ENCODE results near the gene PKD1.

The PKD1 gene

DNA sequence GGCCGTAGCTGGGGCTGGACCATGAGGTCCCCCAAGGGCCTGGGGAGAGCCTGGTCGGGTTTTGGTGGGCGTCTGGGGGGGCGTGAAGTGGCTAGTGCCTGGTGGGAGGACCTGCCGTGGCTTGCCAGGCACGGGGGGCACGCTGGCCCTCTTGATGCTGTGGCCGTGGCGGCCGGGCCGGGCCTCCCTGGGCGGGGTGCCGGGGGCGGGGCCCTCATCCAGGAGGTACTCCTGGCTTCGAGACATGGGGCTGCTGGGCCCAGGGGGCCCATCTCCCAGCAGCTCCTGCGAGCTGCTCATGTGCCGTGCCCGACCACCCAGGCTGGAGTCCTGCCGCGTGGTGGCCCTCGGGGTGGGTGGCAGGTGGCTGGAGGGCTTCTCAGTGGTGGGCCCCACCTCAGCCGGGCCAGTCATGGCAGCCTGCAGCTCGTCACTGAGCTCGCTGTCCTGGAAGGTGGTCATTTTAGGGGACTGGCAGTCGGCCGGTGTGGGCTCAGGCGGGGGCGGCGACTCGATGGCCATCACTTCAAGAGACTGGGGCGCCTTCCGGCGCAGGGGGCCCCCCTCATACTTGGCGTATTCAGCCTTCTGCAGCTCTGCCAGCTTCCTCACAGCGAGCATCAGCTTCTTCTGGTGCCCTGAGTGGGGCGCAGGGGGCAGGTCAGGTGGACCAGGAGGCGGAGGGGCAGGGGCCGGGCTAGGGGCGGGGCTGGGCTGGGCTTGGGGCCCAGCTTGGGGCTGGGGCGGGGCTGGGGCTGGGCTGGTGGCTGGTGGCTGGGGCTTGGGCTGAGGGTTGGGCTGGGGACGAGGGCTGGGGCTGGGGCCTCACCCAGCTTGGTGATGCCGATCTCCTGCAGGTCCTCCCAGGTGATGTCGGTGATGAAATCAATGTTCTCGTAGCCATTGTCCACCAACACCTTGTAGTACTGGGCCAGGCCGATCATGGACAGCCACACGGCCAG is 45.5 kb upstream of the PKD1 start:
- intact Hi-C loops (cut with DNase I; ENCODE audit: low total_unique reads): no loop called here
- DNase-seq: no peak
- TF ChIP-seq, protein P1, sequence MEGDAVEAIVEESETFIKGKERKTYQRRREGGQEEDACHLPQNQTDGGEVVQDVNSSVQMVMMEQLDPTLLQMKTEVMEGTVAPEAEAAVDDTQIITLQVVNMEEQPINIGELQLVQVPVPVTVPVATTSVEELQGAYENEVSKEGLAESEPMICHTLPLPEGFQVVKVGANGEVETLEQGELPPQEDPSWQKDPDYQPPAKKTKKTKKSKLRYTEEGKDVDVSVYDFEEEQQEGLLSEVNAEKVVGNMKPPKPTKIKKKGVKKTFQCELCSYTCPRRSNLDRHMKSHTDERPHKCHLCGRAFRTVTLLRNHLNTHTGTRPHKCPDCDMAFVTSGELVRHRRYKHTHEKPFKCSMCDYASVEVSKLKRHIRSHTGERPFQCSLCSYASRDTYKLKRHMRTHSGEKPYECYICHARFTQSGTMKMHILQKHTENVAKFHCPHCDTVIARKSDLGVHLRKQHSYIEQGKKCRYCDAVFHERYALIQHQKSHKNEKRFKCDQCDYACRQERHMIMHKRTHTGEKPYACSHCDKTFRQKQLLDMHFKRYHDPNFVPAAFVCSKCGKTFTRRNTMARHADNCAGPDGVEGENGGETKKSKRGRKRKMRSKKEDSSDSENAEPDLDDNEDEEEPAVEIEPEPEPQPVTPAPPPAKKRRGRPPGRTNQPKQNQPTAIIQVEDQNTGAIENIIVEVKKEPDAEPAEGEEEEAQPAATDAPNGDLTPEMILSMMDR (IDR thresholded peaks at IDR 0.05): no peak

DNA sequence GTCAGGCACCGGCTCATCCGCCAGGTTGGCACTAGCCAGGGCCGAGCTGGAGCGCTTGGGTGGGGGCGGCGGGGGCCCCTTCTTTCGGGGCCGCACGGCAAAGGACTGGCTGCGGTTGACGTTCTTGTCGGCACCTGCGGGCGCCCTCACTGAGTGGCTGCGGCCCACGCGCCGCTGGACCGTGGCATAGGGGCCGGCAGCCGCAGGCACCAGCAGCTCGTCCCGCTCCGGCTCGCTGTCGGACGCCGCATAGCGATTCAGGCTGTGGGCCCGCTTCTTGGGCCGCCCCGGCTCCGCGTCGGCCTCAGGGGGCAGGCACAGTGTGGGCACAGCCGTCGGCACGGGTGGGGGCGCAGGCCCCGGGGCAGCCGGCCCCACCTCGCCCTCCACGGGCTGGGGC is 44.8 kb upstream of the PKD1 start:
- intact Hi-C loops (cut with DNase I; ENCODE audit: low total_unique reads): no loop called here

More for the DNA sequence above, 45.5 kb upstream of the PKD1 start:
- Histone ChIP-seq H3K9me3 (no peaks in the 10 kb centered on the region), H3K4me1 (peaks cover 0 to 3% (median 0%) of the 10 kb centered on the region in 4 donors), H3K27me3 (peaks cover 0 to 19% of the 10 kb centered on the region in 2 donors), H3K36me3 (peaks cover 12 to 20% (median 19%) of the 10 kb centered on the region in 3 donors), H3K4me3 (no peak overlapping the region), H3K27ac (no peak overlapping the region)

DNA sequence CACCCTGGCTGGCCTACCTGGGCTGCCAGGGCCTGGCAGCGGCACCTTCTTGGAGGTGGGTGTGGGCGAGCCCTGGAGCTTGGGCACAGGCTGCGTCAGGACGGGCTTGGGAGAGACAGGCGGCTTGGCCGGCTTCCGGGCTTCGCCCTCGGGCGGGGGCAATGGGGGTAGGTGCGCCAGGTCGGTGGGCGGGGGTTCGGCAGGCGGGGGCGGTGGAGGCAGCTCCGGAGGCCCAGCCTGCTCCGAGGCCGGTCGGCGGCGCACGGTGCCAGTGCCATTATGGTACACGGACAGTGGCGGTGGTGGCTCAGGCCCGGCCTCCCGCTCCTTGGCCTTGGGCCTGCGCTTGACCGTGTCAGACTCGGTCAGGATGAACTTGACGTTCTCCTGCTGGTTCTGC is 43.9 kb upstream of the PKD1 start:
- no peak for DNase-seq
- TF ChIP-seq, protein P1 (IDR thresholded peaks at IDR 0.05): no peak
- intact Hi-C loops (cut with DNase I; ENCODE audit: low total_unique reads): no loop called here
- H3K36me3 ChIP-seq: peaks cover 29 to 37% (median 35%) of the 10 kb centered on the region in 3 donors
- H3K4me3 ChIP-seq: no peak overlapping the region
- no peak overlapping the region for H3K27ac ChIP-seq
- peaks cover 0 to 3% (median 0%) of the 10 kb centered on the region in 4 donors for H3K4me1 ChIP-seq
- no peaks in the 10 kb centered on the region for H3K9me3 ChIP-seq
- H3K27me3 ChIP-seq: peaks cover 0 to 14% of the 10 kb centered on the region in 2 donors

More for the DNA sequence above, 44.8 kb upstream of the PKD1 start:
- no peaks in the 10 kb centered on the region for H3K9me3 ChIP-seq
- H3K4me3 ChIP-seq: no peak overlapping the region
- H3K36me3 ChIP-seq: peaks cover 20 to 28% (median 27%) of the 10 kb centered on the region in 3 donors
- DNase-seq: no peak
- H3K27me3 ChIP-seq: peaks cover 0 to 19% of the 10 kb centered on the region in 2 donors
- no peak overlapping the region for H3K27ac ChIP-seq
- TF ChIP-seq, protein P1 (IDR thresholded peaks at IDR 0.05): no peak
- peaks cover 0 to 3% (median 0%) of the 10 kb centered on the region in 4 donors for H3K4me1 ChIP-seq

DNA sequence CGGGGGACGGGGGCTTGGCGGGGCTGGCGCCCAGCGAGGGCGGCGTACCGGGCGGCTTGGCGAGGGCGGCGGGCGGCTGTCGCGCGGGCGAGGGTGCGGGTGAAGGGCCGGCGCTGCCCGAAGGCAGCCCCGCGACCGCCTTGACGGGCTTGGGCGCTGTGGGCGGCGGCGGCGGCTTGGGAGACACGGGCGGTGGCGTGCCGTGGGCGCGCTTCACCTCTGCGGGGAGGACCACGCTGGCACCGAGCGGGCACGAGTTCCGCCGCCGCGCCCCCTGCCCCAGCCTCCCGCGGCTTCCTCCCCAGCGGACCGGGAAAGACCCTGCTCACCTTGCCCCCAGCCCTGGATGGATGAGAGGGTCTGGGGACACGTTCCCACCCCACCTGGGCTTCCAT is 43.4 kb upstream of the PKD1 start:
- TF ChIP-seq, protein P1 (IDR thresholded peaks at IDR 0.05): no peak
- no peak overlapping the region for H3K4me3 ChIP-seq
- DNase-seq: no peak
- H3K4me1 ChIP-seq: peaks cover 0 to 3% (median 0%) of the 10 kb centered on the region in 4 donors
- peaks cover 0 to 14% of the 10 kb centered on the region in 2 donors for H3K27me3 ChIP-seq
- H3K27ac ChIP-seq: no peak overlapping the region
- peaks cover 33 to 41% (median 40%) of the 10 kb centered on the region in 3 donors for H3K36me3 ChIP-seq
- intact Hi-C loops (cut with DNase I; ENCODE audit: low total_unique reads): no loop called here
- no peaks in the 10 kb centered on the region for H3K9me3 ChIP-seq

DNA sequence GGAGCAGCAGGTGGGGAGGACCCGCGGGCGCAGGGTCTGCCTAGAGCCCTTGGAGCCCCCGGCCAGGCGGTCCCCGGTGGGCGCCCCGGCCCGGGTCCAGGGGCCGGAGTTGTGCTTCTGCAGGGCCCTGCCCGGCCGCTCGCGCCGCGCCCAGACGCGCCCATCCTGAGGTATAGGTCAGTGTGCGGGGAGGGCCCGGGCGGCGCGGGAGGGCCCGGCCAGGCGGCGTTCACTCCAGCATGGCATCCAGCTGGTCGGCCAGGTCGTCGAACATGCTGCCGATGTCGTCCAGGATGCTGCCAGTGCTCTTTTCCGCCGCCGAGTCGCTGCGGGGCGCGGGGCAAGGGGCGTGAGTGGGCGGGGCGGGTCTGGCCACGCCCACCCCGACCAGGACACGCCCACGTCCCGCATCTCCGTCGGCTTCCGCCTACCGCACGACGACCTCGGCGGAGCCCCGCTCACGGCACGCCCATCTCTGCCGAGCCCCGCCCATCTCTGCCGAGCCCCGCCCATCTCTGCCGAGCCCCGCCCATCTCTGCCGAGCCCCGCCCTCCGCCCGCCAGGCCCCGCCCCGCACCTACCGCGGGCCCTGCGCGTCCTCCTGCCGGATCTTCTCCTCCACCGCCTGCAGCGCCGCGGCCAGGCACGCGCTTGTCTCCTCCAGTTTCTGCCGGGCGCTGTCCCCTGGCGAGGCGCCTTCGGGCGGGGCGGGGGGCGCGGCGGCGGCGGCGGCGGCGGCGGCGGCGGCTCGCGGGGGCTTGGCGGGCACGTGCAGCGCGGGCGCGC is 42.8 kb upstream of the PKD1 start:
- no peak for DNase-seq
- H3K4me3 ChIP-seq: no peak overlapping the region
- TF ChIP-seq, protein P1 (IDR thresholded peaks at IDR 0.05): no peak
- H3K4me1 ChIP-seq: peaks cover 0 to 3% (median 0%) of the 10 kb centered on the region in 4 donors
- H3K27ac ChIP-seq: no peak overlapping the region
- intact Hi-C loops (cut with DNase I; ENCODE audit: low total_unique reads): no loop called here
- no peaks in the 10 kb centered on the region for H3K9me3 ChIP-seq
- peaks cover 0 to 14% of the 10 kb centered on the region in 2 donors for H3K27me3 ChIP-seq
- H3K36me3 ChIP-seq: peaks cover 39 to 47% (median 46%) of the 10 kb centered on the region in 3 donors
